Measurements from ENCODE around the gene CYP1A2. TPM values are rescaled to one million over a fixed set of nuclear protein-coding genes. Genes with fewer than 3 reads are reported as not detected.
A peak's percentile ranks its signal among the peaks of the same experiment; 100 is the strongest.

The CYP1A2 gene
- total and polyA plus RNA-seq, 9 of the 15 experiments (the other 6 are each of a cell fraction or from before 2014, with no cell fraction given) = not detected

DNA sequence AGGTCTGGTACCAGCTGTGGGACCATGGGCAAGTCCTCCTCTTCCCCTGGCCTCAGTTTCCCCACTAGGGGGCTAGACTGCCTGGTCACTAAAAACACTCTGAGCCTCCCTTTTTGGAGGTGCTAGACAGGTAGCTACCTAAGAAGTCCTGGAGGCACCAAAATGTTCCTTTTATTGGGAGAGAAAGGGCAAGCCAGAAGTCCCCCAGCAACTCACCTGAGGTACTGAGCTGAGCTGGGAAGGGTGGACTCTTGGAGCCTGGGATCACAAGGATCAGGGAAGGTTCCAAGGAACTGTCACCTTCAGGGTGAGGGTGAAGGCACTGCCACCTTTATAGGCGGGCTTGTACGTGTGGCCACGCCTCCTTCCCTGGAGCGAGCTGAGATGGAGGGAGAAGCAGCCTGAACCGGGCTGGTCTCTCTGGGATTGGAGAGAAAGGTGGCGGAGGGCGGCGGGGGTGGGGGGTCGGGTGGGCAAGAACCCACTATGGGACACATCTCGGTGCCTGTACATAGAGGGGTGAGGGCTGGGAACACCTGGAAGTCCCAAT, 23.3 kb upstream of the CYP1A2 start, which contains the start of gene CYP1A1:
Gene CYP1A1, minus strand, starts transcription at position 304 of the 550 bp plus-strand sequence. CDS start 2,431 bp downstream, outside the sequence.
- Histone ChIP-seq H3K79me2 (ENCODE audit: control insufficient read depth, insufficient read depth, low read length) (no peaks in the 10 kb centered on the region), H3K4me3 (peak within 1 kb of the TSS; percentile 10), H4K20me1 (replicated peaks; ENCODE audit: control insufficient read depth, insufficient read depth, low read length) (no peaks in the 10 kb centered on the region), H3K36me3 (ENCODE audit: control insufficient read depth, insufficient read depth, low read length) (no peaks in the 10 kb centered on the region), H3K4me1 (replicated peaks in 1 of 2; ENCODE audit: control insufficient read depth in 2 of 2, insufficient read depth in 2 of 2, low read length in 2 of 2) (peaks cover 5 to 19% of the 10 kb centered on the region in 2 experiments; a peak in 2 of 5 replicates), H3K4me2 (ENCODE audit: insufficient read depth, low read length) (peak within 1 kb of the TSS; percentile 12), H3K9ac (ENCODE audit: insufficient read depth in 1 of 2, low read depth in 2 of 2, low read length in 2 of 2) (peak within 1 kb of the TSS in 1 of 2 experiments; percentile 45; a peak in 2 of 4 replicates), H2AFZ (ENCODE audit: low read depth, low read length) (no peak within 1 kb of the TSS; the same call in 1 of the 2 replicates), H3K9me3 (replicated peaks; ENCODE audit: control insufficient read depth, insufficient read depth, low read depth, low read length) (no peaks in the 10 kb centered on the region), H3K9me1 (ENCODE audit: control insufficient read depth, insufficient read depth, low read length) (no peaks in the 10 kb centered on the region), H3K27ac (ENCODE audit: extremely low read depth, low read depth, low read length) (no peak within 1 kb of the TSS), H3K27me3 (ENCODE audit: control insufficient read depth in 2 of 2, insufficient read depth in 2 of 2, low read length in 2 of 2) (peaks cover 39 to 74% of the 10 kb centered on the region in 2 experiments)
- intact Hi-C loops (cut with micrococcal nuclease) = no loop called here
- ChIA-PET CTCF (ENCODE audit: low intra/inter-chr PET ratio) (no interaction called here), POLR2A (interaction anchor here (0.6 to 1.3 kb wide), 4 partner anchors 10 to 46 kb away, joined by 3 read pairs; no protein-coding TSS in a partner anchor)
- FAIRE-seq (no peak), DNase-seq (ENCODE audit: extremely low read depth in 1 of 4, low spot score in 3 of 4) (peak in 1 of 4 experiments; percentile 35), ATAC-seq (peak; percentile 27; the same call in 1 of the 3 replicates)
- in situ Hi-C loops (cut with MboI) = no loop called here
- BruUV-seq (replicated peaks) = no TSS peak
- 0% methylated on average over 4 of the region's 10 CpGs for WGBS (ENCODE audit: insufficient coverage, low coverage, missing lambda C conversion rate)
- TF ChIP-seq, protein P1, sequence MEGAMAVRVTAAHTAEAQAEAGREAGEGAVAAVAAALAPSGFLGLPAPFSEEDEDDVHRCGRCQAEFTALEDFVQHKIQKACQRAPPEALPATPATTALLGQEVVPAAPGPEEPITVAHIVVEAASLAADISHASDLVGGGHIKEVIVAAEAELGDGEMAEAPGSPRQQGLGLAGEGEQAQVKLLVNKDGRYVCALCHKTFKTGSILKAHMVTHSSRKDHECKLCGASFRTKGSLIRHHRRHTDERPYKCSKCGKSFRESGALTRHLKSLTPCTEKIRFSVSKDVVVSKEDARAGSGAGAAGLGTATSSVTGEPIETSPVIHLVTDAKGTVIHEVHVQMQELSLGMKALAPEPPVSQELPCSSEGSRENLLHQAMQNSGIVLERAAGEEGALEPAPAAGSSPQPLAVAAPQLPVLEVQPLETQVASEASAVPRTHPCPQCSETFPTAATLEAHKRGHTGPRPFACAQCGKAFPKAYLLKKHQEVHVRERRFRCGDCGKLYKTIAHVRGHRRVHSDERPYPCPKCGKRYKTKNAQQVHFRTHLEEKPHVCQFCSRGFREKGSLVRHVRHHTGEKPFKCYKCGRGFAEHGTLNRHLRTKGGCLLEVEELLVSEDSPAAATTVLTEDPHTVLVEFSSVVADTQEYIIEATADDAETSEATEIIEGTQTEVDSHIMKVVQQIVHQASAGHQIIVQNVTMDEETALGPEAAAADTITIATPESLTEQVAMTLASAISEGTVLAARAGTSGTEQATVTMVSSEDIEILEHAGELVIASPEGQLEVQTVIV (CRISPR knock-in tag; IDR thresholded peaks at IDR 0.05; ENCODE audit: borderline replicate concordance) = no peak
- TF ChIP-seq, protein P2, sequence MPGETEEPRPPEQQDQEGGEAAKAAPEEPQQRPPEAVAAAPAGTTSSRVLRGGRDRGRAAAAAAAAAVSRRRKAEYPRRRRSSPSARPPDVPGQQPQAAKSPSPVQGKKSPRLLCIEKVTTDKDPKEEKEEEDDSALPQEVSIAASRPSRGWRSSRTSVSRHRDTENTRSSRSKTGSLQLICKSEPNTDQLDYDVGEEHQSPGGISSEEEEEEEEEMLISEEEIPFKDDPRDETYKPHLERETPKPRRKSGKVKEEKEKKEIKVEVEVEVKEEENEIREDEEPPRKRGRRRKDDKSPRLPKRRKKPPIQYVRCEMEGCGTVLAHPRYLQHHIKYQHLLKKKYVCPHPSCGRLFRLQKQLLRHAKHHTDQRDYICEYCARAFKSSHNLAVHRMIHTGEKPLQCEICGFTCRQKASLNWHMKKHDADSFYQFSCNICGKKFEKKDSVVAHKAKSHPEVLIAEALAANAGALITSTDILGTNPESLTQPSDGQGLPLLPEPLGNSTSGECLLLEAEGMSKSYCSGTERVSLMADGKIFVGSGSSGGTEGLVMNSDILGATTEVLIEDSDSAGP (CRISPR knock-in tag; IDR thresholded peaks at IDR 0.05) = peak; percentile 72; the same call in 1 of the 2 replicates

All from K562 (cell line).